GM13976 (cell line): ENCODE measurements around the gene ANP32B.

Source experiments
- DNase-seq: peaks from one replicate; pipeline ENCODE4 v3.0.0; 2012; ENCODE audit warnings: low spot score
- in situ Hi-C: fragments of 300-500 bp; cut with MboI; formaldehyde crosslinking; loops from one replicate; pipeline ENCODE4 v1.12.0; 2022; ENCODE audit warnings: low sequenced_read_pairs, mixed read lengths, inconsistent platforms; ENCODE audit not compliant: unreplicated experiment
- TF ChIP-seq, protein P1 (sequence below): IDR thresholded peaks from 2 replicates; pipeline ENCODE4 v1.5.1; 2012; ENCODE audit warnings: borderline replicate concordance, mild to moderate bottlenecking; ENCODE audit not compliant: insufficient read depth; ENCODE audit errors: extremely low read depth, missing control alignments, control extremely low read depth

Gene ANP32B

GRCh38 chr9:97978371-97979130 is 4.6 kb upstream of the ANP32B start:
- TF ChIP-seq, protein P1, sequence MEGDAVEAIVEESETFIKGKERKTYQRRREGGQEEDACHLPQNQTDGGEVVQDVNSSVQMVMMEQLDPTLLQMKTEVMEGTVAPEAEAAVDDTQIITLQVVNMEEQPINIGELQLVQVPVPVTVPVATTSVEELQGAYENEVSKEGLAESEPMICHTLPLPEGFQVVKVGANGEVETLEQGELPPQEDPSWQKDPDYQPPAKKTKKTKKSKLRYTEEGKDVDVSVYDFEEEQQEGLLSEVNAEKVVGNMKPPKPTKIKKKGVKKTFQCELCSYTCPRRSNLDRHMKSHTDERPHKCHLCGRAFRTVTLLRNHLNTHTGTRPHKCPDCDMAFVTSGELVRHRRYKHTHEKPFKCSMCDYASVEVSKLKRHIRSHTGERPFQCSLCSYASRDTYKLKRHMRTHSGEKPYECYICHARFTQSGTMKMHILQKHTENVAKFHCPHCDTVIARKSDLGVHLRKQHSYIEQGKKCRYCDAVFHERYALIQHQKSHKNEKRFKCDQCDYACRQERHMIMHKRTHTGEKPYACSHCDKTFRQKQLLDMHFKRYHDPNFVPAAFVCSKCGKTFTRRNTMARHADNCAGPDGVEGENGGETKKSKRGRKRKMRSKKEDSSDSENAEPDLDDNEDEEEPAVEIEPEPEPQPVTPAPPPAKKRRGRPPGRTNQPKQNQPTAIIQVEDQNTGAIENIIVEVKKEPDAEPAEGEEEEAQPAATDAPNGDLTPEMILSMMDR, result no peak
- DNase-seq, result no peak
- in situ Hi-C loops, result no loop called here

DNA sequence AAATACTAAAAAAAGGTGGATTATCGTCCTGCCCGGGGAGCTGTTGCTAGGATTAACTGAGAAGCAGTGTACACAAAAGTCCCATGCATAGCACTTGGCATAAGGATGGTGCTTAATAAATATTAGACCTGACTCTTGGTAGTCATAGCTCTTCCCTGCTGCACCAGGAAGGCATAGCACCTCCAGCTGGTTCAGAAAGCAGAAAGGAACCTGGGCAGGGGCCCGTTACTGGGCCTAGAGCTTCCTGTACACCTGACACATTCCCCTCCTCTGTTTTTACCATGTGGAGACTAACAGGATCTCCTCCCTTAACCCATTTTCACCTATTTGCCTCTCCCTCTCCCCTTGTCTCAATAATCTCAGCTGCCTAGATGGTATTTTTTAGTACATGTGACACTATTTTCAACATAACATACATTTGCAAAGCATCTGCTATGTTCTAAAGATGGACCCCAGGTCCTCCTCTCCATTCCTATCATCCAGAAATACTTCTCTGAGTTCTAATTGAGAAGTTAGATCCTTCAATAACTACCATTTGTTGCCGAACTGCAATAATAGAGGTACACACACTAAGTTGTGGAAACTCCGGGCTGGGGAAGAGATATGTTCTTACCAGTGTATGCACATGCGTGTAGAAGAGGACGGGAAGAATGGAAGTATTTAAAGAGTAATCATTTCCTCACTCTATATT is 3.2 kb upstream of the ANP32B start:
- no peak for DNase-seq
- TF ChIP-seq, protein P1, result no peak
- in situ Hi-C loops, result no loop called here

DNA sequence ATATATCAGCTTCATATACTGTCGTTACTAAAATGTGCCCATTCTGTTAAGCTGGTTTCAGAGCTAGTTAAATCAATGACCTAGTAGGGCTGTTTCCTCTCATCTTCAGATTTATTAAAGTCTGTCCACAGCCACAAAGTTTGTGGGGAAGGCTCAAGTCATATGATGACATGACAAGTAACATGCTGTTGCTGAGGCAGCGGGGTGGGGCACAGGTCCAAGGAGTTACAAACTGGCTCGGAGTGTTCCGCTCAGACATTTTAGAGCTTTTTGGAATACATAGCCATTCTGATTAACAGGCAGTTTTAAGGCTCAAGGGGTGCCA is 2.7 kb upstream of the ANP32B start:
- in situ Hi-C loops, result no loop called here
- TF ChIP-seq, protein P1, result no peak
- no peak for DNase-seq

DNA sequence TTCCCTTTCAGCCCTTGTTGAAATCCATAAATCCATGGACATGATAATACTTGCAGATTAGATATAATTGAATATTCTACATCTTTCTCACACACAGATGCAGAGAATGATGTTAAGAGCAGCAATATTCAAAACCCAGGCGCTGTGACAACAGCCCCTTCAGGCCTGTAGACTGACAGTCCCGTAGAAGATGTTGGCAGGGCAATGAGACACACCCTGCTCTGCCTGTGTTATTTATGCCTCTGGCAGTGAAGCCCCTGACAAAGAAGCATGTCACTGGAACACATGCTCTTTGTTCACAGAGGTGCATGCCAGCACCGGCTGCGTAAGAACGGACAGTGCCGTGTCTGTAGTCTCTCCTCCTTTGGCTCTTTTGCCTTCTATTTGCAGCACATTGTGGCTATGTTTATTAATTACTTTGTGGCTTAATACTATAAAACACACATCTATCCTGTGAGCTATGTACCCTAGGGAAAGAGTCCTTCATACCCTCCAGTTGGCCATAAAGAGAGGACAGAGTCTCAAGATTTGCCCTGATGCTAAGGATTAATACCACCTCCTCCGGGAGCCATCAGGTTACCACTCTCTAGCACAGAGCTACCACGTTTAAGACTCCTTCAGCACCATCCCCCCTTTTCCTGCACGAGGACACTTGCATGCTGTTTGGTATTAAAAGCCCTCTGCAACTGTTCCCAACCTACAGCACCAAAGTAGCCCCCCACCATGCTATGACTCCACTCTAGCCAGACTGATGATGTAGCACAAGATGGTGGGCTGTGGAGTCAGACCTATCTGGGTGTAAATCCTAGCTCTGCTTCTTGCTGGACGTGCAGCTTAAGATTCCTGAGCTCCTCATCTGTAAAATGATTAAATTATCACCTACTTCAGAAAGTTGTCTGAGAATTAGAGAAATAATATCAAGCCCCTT is 2.0 kb upstream of the ANP32B start:
- TF ChIP-seq, protein P1, result no peak
- DNase-seq, result no peak
- in situ Hi-C loops, result no loop called here

DNA sequence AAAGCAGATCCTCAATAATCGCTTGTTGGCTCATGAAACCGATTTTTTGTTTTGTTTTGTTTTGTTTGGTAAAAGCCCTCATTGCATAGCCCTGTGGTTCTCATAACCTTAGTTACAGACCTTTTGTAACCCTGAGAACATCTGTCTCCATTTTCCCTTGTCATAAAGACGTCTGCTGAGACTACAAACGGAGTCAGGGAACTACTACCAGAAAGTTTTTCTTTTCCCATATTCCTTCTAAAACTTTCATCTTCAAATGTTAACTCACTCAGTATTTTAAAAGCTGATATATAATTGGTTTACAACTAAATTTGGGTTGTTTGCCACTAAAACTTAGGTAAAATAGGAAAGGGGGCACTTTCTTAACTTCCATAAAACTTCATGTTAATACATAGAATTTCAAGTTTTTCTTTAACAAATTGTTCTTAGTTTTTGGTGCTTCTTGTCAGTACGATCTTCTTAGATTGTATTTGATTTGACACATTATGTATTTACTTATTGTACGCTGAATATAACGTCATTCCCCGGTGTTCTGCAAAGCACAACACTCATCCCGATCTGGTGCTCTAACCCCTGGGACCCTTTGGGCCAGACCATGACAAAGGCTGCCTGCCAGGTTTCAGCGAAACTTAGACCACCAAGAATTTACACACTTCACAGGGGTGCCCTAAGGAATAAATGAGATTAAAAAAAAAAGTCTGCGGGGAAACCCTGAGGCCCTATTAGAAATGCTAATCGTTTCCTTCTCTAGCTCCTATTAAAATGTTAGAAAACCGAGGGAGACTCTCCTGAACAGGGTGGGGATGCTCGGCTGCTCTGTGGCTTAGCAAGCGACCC is 1.1 kb upstream of the ANP32B start:
- in situ Hi-C loops, result no loop called here
- no peak for DNase-seq
- TF ChIP-seq, protein P1, result no peak
